ENCODE results near the gene DNAH1. TPM values are rescaled to one million over a fixed set of nuclear protein-coding genes. Genes with fewer than 3 reads are reported as not detected.

DNAH1 gene
- total RNA-seq, 2 donors from 2014 or later = 12.8 to 14.1 TPM

- no peak for ATAC-seq
- no peak for DNase-seq
- intact Hi-C loops (cut with DNase I, micrococcal nuclease) = no loop called here
Observed at GRCh38 chr3:52350981-52351761, 35.1 kb downstream of the DNAH1 start.

- DNase-seq (no peak), ATAC-seq (no peak)
- intact Hi-C loops (cut with DNase I, micrococcal nuclease) = no loop called here
Observed at GRCh38 chr3:52351762-52352368, 35.7 kb downstream of the DNAH1 start.

GRCh38 chr3:52352566-52352965, 36.4 kb downstream of the DNAH1 start:
- intact Hi-C loops (cut with DNase I, micrococcal nuclease) = no loop called here
- DNase-seq (no peak), ATAC-seq (no peak)

- no peak for DNase-seq
- no peak for ATAC-seq
- intact Hi-C loops (cut with DNase I, micrococcal nuclease) = no loop called here
Observed at GRCh38 chr3:52353291-52353855, 37.3 kb downstream of the DNAH1 start.

GRCh38 chr3:52354676-52355075, 38.6 kb downstream of the DNAH1 start:
- intact Hi-C loops (cut with DNase I, micrococcal nuclease) = no loop called here
- ATAC-seq = no peak
- no peak for DNase-seq

GRCh38 chr3:52355526-52355925, 39.4 kb downstream of the DNAH1 start:
- intact Hi-C loops (cut with DNase I, micrococcal nuclease) = no loop called here
- no peak for DNase-seq
- no peak for ATAC-seq

- intact Hi-C loops (cut with DNase I, micrococcal nuclease) = no loop called here
- DNase-seq (no peak), ATAC-seq (no peak)
Observed at GRCh38 chr3:52356126-52356525, 40.0 kb downstream of the DNAH1 start.

GRCh38 chr3:52357151-52358080, 41.3 kb downstream of the DNAH1 start:
- DNase-seq = no peak
- intact Hi-C loops (cut with DNase I, micrococcal nuclease) = no loop called here
- ATAC-seq = no peak

GRCh38 chr3:52358362-52358940, 42.3 kb downstream of the DNAH1 start:
- intact Hi-C loops (cut with DNase I, micrococcal nuclease) = no loop called here
- ATAC-seq (no peak), DNase-seq (no peak)

- ATAC-seq (no peak), DNase-seq (no peak)
- intact Hi-C loops (cut with DNase I, micrococcal nuclease) = no loop called here
Observed at GRCh38 chr3:52359116-52359855, 43.2 kb downstream of the DNAH1 start.

GRCh38 chr3:52361011-52361410, 44.9 kb downstream of the DNAH1 start:
- intact Hi-C loops (cut with DNase I, micrococcal nuclease) = no loop called here
- no peak for DNase-seq
- no peak for ATAC-seq

- no peak for ATAC-seq
- DNase-seq = no peak
- intact Hi-C loops (cut with DNase I, micrococcal nuclease) = no loop called here
Observed at GRCh38 chr3:52361454-52361853, 45.3 kb downstream of the DNAH1 start.

- intact Hi-C loops (cut with DNase I, micrococcal nuclease) = no loop called here
- ATAC-seq = no peak
- no peak for DNase-seq
Observed at GRCh38 chr3:52361898-52362297, 45.8 kb downstream of the DNAH1 start.

GRCh38 chr3:52364322-52365035, 48.4 kb downstream of the DNAH1 start:
- intact Hi-C loops (cut with DNase I, micrococcal nuclease) = no loop called here
- ATAC-seq (no peak), DNase-seq (no peak)

GRCh38 chr3:52366527-52366926, 50.4 kb downstream of the DNAH1 start:
- intact Hi-C loops (cut with DNase I, micrococcal nuclease) = no loop called here
- ATAC-seq = no peak
- no peak for DNase-seq

GRCh38 chr3:52367891-52368880, 52.1 kb downstream of the DNAH1 start:
- ATAC-seq (no peak), DNase-seq (no peak)
- intact Hi-C loops (cut with DNase I, micrococcal nuclease) = no loop called here

- DNase-seq (no peak), ATAC-seq (no peak)
- intact Hi-C loops (cut with DNase I, micrococcal nuclease) = no loop called here
Observed at GRCh38 chr3:52370531-52370930, 54.4 kb downstream of the DNAH1 start.
